CD4-positive, alpha-beta memory T cell (primary cell): ENCODE measurements around the gene NID1. TPM values are rescaled to one million over a fixed set of nuclear protein-coding genes. Genes with fewer than 3 reads are reported as not detected.

Source experiments
- CTCF ChIA-PET: fragments of 350-600 bp; sonication (Branson Sonifier 250); formaldehyde crosslinking; loops from one replicate; lab custom pipeline; 2021; ENCODE audit warnings: inconsistent platforms; ENCODE audit not compliant: partially characterized antibody; lab: Charles Lee
- POLR2A ChIA-PET: fragments of 350-600 bp; sonication (Branson Sonifier 250); formaldehyde crosslinking; loops from one replicate; lab custom pipeline; 2021; ENCODE audit not compliant: partially characterized antibody; lab: Charles Lee
- DNase-seq, 5 donors: peaks; one replicate each; pipeline versions ENCODE4 v3.0.0 to v3.0.0-alpha.2; 2020 to 2022; ENCODE audit warnings: mixed read lengths in 1 of 5
- H3K27ac ChIP-seq: one replicate; pipeline ENCODE4 v1.7.0; 2013; ENCODE audit warnings: low read depth, low read length
- H3K27me3 ChIP-seq: 2 replicates; pipeline ENCODE4 v1.7.0; 2013; ENCODE audit warnings: mild to moderate bottlenecking, low read length, moderate library complexity; ENCODE audit not compliant: insufficient read depth
- H3K36me3 ChIP-seq: 2 replicates; pipeline ENCODE4 v1.7.0; 2013; ENCODE audit warnings: mild to moderate bottlenecking, low read length, moderate library complexity; ENCODE audit not compliant: insufficient read depth
- H3K4me1 ChIP-seq: 2 replicates; pipeline ENCODE4 v1.7.0; 2013; ENCODE audit warnings: mild to moderate bottlenecking, low read length, moderate library complexity; ENCODE audit not compliant: insufficient read depth
- H3K4me3 ChIP-seq, 2 donors: one replicate each; pipeline ENCODE4 v1.7.0; 2013; ENCODE audit warnings: low read length in 2 of 2, mild to moderate bottlenecking in 1 of 2
- H3K9me3 ChIP-seq, 2 donors: one replicate each; pipeline ENCODE4 v1.7.0; 2013; ENCODE audit warnings: low read length in 2 of 2, control low read depth in 1 of 2; ENCODE audit not compliant: control insufficient read depth in 1 of 2
- H3K27ac Mint-ChIP-seq, 7 donors: one replicate each; pipeline ENCODE4 v1.8.0; 2020 to 2021; ENCODE audit warnings: mixed read lengths in 7 of 7, mild to moderate bottlenecking in 6 of 7, inconsistent platforms in 3 of 7, moderate library complexity in 3 of 7
- H3K27me3 Mint-ChIP-seq, 2 donors: one replicate each; pipeline ENCODE4 v1.8.0; 2020 to 2021; ENCODE audit warnings: mixed read lengths in 2 of 2
- H3K36me3 Mint-ChIP-seq, 2 donors: one replicate each; pipeline ENCODE4 v1.8.0; 2020 to 2021; ENCODE audit warnings: mixed read lengths in 2 of 2, inconsistent platforms in 1 of 2, mild to moderate bottlenecking in 1 of 2
- H3K4me1 Mint-ChIP-seq, 4 donors: one replicate each; pipeline ENCODE4 v1.8.0; 2020 to 2021; ENCODE audit warnings: mixed read lengths in 4 of 4, mild to moderate bottlenecking in 1 of 4
- H3K4me3 Mint-ChIP-seq, 8 donors: one replicate each; pipeline ENCODE4 v1.8.0; 2020 to 2021; ENCODE audit warnings: mixed read lengths in 8 of 8, mild to moderate bottlenecking in 7 of 8, moderate library complexity in 6 of 8, inconsistent platforms in 3 of 8
- H3K9me3 Mint-ChIP-seq, 8 donors: one replicate each; pipeline ENCODE4 v1.8.0; 2020 to 2021; ENCODE audit warnings: mixed read lengths in 8 of 8, mild to moderate bottlenecking in 5 of 8, inconsistent platforms in 3 of 8, moderate library complexity in 1 of 8
- intact Hi-C: fragments of 100-400 bp; cut with micrococcal nuclease; formaldehyde crosslinking; loops from one replicate; pipeline ENCODE4 v1.15.1; 2023
- polyA plus RNA-seq, 2 donors: library from polyadenylated mRNA; unstranded; fragments of 300-500 nt; fragmentation: Illumina TruSeq; gene quantifications; one replicate each; pipeline ENCODE4 v1.2.3, GENCODE V29; 2021
- total RNA-seq, 2 experiments: library from RNA; stranded (reverse); gene quantifications; one replicate each; pipeline ENCODE4 v1.2.3, GENCODE V29; 2021

Gene NID1
- total and polyA plus RNA-seq, 4 experiments from 2014 or later, result 0.08 to 0.17 TPM; not detected in 2

GRCh38 chr1:235948774-235949427 is 116.0 kb downstream of the NID1 start:
- no peaks in the 10 kb centered on the region for H3K36me3 Mint-ChIP-seq
- intact Hi-C loops, result no loop called here
- H3K27ac Mint-ChIP-seq, result peak overlapping the region in 1 of 7 donors; percentile 13
- H3K27me3 Mint-ChIP-seq, result no peaks in the 10 kb centered on the region
- ChIA-PET CTCF (interaction anchor here (2.0 to 3.0 kb wide), 3 partner anchors 23 to 83 kb away, joined by 8 to 12 read pairs (median 8); no protein-coding TSS in a partner anchor), POLR2A (no interaction called here)
- H3K9me3 Mint-ChIP-seq, result peaks cover 0 to 2% (median 0%) of the 10 kb centered on the region in 8 donors
- no peak for DNase-seq
- H3K4me3 Mint-ChIP-seq, result no peak overlapping the region
- H3K9me3 ChIP-seq, result no peaks in the 10 kb centered on the region
- no peaks in the 10 kb centered on the region for H3K27me3 ChIP-seq
- H3K36me3 ChIP-seq, result no peaks in the 10 kb centered on the region
- no peak overlapping the region for H3K4me3 ChIP-seq
- peaks cover 13% of the 10 kb centered on the region for H3K4me1 ChIP-seq
- H3K27ac ChIP-seq, result no peak overlapping the region
- peaks cover 12 to 15% (median 14%) of the 10 kb centered on the region in 4 donors for H3K4me1 Mint-ChIP-seq

- Histone ChIP-seq H3K4me3 (no peak overlapping the region), H3K36me3 (no peaks in the 10 kb centered on the region), H3K9me3 (no peaks in the 10 kb centered on the region), H3K27me3 (no peaks in the 10 kb centered on the region), H3K27ac (no peak overlapping the region), H3K4me1 (peaks cover 4% of the 10 kb centered on the region)
- H3K4me3 Mint-ChIP-seq, result no peak overlapping the region
- peak overlapping the region in 1 of 7 donors; percentile 49 for H3K27ac Mint-ChIP-seq
- intact Hi-C loops, result no loop called here
- ChIA-PET CTCF (interaction anchor here (2.0 to 2.3 kb wide), 2 partner anchors 24 to 82 kb away, joined by 8 read pairs; no protein-coding TSS in a partner anchor), POLR2A (no interaction called here)
- DNase-seq, result no peak
- peaks cover 3 to 6% (median 4%) of the 10 kb centered on the region in 4 donors for H3K4me1 Mint-ChIP-seq
- no peaks in the 10 kb centered on the region for H3K36me3 Mint-ChIP-seq
- no peaks in the 10 kb centered on the region for H3K27me3 Mint-ChIP-seq
- H3K9me3 Mint-ChIP-seq, result peaks cover 0 to 2% (median 0%) of the 10 kb centered on the region in 8 donors
Observed at GRCh38 chr1:235947989-235948388, 116.9 kb downstream of the NID1 start.

- H3K27ac ChIP-seq, result no peak overlapping the region
- H3K27me3 ChIP-seq, result no peaks in the 10 kb centered on the region
- Mint-ChIP-seq H3K36me3 (no peaks in the 10 kb centered on the region), H3K27ac (peak overlapping the region in 2 of 7 donors; percentile 7 to 12), H3K4me1 (peaks cover 0 to 3% (median 0%) of the 10 kb centered on the region in 4 donors), H3K27me3 (no peaks in the 10 kb centered on the region), H3K4me3 (no peak overlapping the region), H3K9me3 (peaks cover 0 to 2% (median 0%) of the 10 kb centered on the region in 8 donors)
- no peak overlapping the region for H3K4me3 ChIP-seq
- no peaks in the 10 kb centered on the region for H3K4me1 ChIP-seq
- DNase-seq, result no peak
- intact Hi-C loops, result no loop called here
- ChIA-PET CTCF (interaction anchor here (0.9 to 1.5 kb wide), 4 partner anchors 12 to 433 kb away, joined by 3 to 7 read pairs (median 4); no protein-coding TSS in a partner anchor), POLR2A (interaction anchor here (1.2 kb wide), 1 partner anchor 80 kb away, joined by 3 read pairs; the partner anchor contains the start of gene LYST)
- no peaks in the 10 kb centered on the region for H3K36me3 ChIP-seq
- H3K9me3 ChIP-seq, result no peaks in the 10 kb centered on the region
Observed at GRCh38 chr1:235946571-235946981, 118.3 kb downstream of the NID1 start.

DNA sequence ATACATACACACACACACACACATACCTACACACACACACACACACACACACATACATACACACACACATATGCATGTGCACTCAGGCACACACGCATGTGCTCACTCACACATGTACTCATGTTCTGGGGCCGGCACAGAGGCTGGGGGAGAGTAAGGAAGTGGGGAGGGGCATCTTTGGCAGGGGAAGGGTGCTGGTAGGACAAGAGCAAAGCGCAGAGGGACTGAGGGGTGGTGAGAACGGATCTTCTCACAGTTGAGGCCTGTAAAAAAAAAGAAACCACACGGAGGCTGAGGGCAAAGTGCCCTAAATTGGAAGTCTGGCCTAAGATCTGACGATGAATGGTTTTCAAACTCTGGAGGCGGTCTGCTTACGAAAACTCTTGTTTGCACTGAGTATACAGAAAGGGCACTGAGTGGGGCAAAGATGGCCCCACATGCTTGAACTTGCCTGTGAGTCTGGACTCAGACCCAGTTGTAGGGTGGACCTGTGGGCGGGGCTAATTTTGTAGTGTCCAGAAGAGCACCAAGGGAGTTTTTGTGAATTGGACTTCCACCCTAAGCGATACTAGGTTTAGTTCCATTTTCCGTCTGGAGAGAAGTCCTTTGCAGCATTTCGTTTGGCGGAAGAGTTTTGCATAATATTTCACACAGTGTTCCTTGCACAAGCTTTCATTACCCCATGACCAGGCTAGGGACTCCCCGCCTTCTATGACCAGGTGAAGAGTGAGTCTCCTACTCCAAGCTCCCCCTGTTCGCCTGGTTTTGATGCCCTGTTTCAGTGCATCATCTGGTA is 118.9 kb downstream of the NID1 start:
- POLR2A ChIA-PET, result interaction anchor here (1.2 kb wide), 1 partner anchor 80 kb away, joined by 3 read pairs; the partner anchor contains the start of gene LYST
- H3K27me3 ChIP-seq, result no peaks in the 10 kb centered on the region
- H3K36me3 ChIP-seq, result no peaks in the 10 kb centered on the region
- H3K4me1 Mint-ChIP-seq, result peaks cover 0 to 3% (median 0%) of the 10 kb centered on the region in 4 donors
- H3K4me3 ChIP-seq, result no peak overlapping the region
- no peaks in the 10 kb centered on the region for H3K4me1 ChIP-seq
- peaks cover 0 to 2% (median 0%) of the 10 kb centered on the region in 8 donors for H3K9me3 Mint-ChIP-seq
- H3K27ac Mint-ChIP-seq, result peak overlapping the region in 2 of 7 donors; percentile 4 to 7
- intact Hi-C loops, result no loop called here
- no peaks in the 10 kb centered on the region for H3K27me3 Mint-ChIP-seq
- no peak overlapping the region for H3K4me3 Mint-ChIP-seq
- CTCF ChIA-PET, result interaction anchor here (0.6 to 1.5 kb wide), 5 partner anchors 12 to 432 kb away, joined by 3 to 7 read pairs (median 4); no protein-coding TSS in a partner anchor
- H3K9me3 ChIP-seq, result no peaks in the 10 kb centered on the region
- no peaks in the 10 kb centered on the region for H3K36me3 Mint-ChIP-seq
- DNase-seq, result no peak
- no peak overlapping the region for H3K27ac ChIP-seq

GRCh38 chr1:235943581-235944114 is 121.2 kb downstream of the NID1 start:
- no peaks in the 10 kb centered on the region for H3K9me3 ChIP-seq
- Mint-ChIP-seq H3K27ac (peak overlapping the region in 1 of 7 donors; percentile 22), H3K9me3 (no peaks in the 10 kb centered on the region), H3K4me1 (peaks cover 10 to 21% (median 15%) of the 10 kb centered on the region in 4 donors), H3K27me3 (peaks cover 0 to 3% of the 10 kb centered on the region in 2 donors), H3K4me3 (peak overlapping the region in 1 of 8 donors; percentile 4), H3K36me3 (no peaks in the 10 kb centered on the region)
- ChIA-PET CTCF (interaction anchor here (3.4 kb wide), 1 partner anchor 77 kb away, joined by 15 read pairs; the partner anchor contains the start of gene LYST), POLR2A (no interaction called here)
- H3K36me3 ChIP-seq, result no peaks in the 10 kb centered on the region
- H3K4me1 ChIP-seq, result peaks cover 11% of the 10 kb centered on the region
- no peak for DNase-seq
- no peak overlapping the region for H3K27ac ChIP-seq
- no peak overlapping the region for H3K4me3 ChIP-seq
- H3K27me3 ChIP-seq, result no peaks in the 10 kb centered on the region
- intact Hi-C loops, result no loop called here

DNA sequence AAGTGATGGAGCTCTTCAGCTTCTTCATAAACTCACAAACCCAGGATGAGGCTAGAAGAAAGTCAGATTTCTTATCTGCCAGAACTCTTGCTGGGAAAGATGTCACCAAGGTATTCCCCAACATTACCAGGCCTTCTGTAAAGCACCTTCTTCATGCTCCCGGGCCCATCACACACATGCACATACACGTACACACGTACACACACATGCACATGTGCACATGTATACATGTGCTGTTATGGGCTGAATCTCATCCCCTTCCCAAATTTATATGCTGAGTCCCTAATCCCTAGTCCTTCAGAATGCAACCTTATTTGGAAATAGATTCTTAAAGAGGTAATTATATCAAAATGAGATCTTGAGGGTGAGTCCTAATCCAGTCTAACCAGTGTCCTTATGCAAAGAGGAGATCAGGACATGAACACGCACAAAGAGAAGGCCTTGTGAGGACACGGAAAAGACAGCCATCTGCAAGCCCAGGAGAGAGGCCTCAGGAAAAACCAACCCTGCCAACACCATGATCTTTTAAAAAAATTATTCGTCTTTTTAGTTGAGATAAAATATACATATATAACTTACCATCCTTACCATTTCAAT is 121.8 kb downstream of the NID1 start:
- H3K27me3 Mint-ChIP-seq, result peaks cover 0 to 3% of the 10 kb centered on the region in 2 donors
- peaks cover 17% of the 10 kb centered on the region for H3K4me1 ChIP-seq
- H3K36me3 ChIP-seq, result no peaks in the 10 kb centered on the region
- ChIA-PET POLR2A (no interaction called here), CTCF (interaction anchor here (1.5 to 3.4 kb wide), 2 partner anchors 28 to 77 kb away, joined by 3 to 15 read pairs; partner anchors contain the start of gene LYST)
- no peak for DNase-seq
- no peak overlapping the region for H3K4me3 ChIP-seq
- H3K4me1 Mint-ChIP-seq, result peaks cover 13 to 26% (median 19%) of the 10 kb centered on the region in 4 donors
- H3K4me3 Mint-ChIP-seq, result no peak overlapping the region
- no peaks in the 10 kb centered on the region for H3K36me3 Mint-ChIP-seq
- H3K27ac ChIP-seq, result no peak overlapping the region
- H3K27ac Mint-ChIP-seq, result no peak overlapping the region
- H3K27me3 ChIP-seq, result no peaks in the 10 kb centered on the region
- intact Hi-C loops, result no loop called here
- H3K9me3 ChIP-seq, result no peaks in the 10 kb centered on the region
- H3K9me3 Mint-ChIP-seq, result no peaks in the 10 kb centered on the region
